Activated CD4-positive, alpha-beta T cell treated with anti-CD3 and anti-CD28 coated beads, Interleukin-2, amount 10 ng/mL, durations not matched to agents 24 days and 14 days (primary cell): ENCODE data around the gene FAM111A. TPM values are rescaled to one million over a fixed set of nuclear protein-coding genes. Genes with fewer than 3 reads are reported as not detected.

ENCODE experiments used
- total RNA-seq: library from RNA; stranded (reverse); gene quantifications from 2 replicates; pipeline ENCODE4 v1.2.3, GENCODE V29; 2022

Gene FAM111A
- total RNA-seq, 1 donor from 2014 or later, result 71.2 TPM

Other genes starting within 250 kb of the FAM111A start
- gene GLYATL1, start 203.4 kb upstream of the FAM111A start, total RNA-seq, result not detected in 2 replicates
- not detected in 2 replicates for gene GLYATL1B, start 56.5 kb upstream of the FAM111A start, total RNA-seq
- 68.4 and 70.1 TPM in 2 replicates for gene FAM111B, start 35.6 kb upstream of the FAM111A start, total RNA-seq
- gene DTX4, start 29.3 kb downstream of the FAM111A start, total RNA-seq, result 0.17 and 0.47 TPM in 2 replicates
- not detected in 2 replicates for gene MPEG1, start 70.1 kb downstream of the FAM111A start, total RNA-seq
- gene OR5AN1, start 216.0 kb downstream of the FAM111A start, total RNA-seq, result not detected in 2 replicates